ENCODE measurements around the gene IQUB.

- TF ChIP-seq CTCF (optimal IDR thresholded peaks at IDR 0.05 in 1 of 3, IDR thresholded peaks at IDR 0.05 in 1 of 3, conservative IDR thresholded peaks at IDR 0.05 in 1 of 3; ENCODE audit: extremely low read depth in 1 of 3, insufficient read depth in 2 of 3, low read length in 3 of 3) (no peak), EZH2 (IDR thresholded peaks at IDR 0.05; ENCODE audit: low read length) (no peak)
Observed at GRCh38 chr7:123498601-123499000, 35.8 kb downstream of the IQUB start.
